HepG2 (cell line): Measurements from ENCODE around the gene ING5. TPM values are rescaled to one million over a fixed set of nuclear protein-coding genes. Genes with fewer than 3 reads are reported as not detected.
A peak's percentile ranks its signal among the peaks of the same experiment; 100 is the strongest.

Source experiments
- ATAC-seq: fragments of 200-7000 bp; cut with Tn5 transposase; 3 replicates; pipeline ENCODE4 v1.9.1; 2020; ENCODE audit warnings: mild to moderate bottlenecking, moderate library complexity
- BruUV-seq: library from RNA; stranded (reverse); fragments of 400-500 nt; replicated peaks from 2 replicates; lab custom pipeline; 2021; lab: Mats Ljungman, UMichigan
- CTCF ChIA-PET: fragments of 300-600 bp; formaldehyde crosslinking; extraction: SDS; loops from one replicate; lab custom pipeline; 2021; ENCODE audit warnings: low total read pairs, inconsistent platforms, low intra/inter-chr PET ratio; lab: Yijun Ruan, JAX
- POLR2A ChIA-PET: fragments of 350-600 bp; sonication (Branson Sonifier 250); formaldehyde crosslinking; loops from one replicate; lab custom pipeline; 2020; ENCODE audit warnings: antibody characterized with exemption, inconsistent platforms; lab: Yijun Ruan, JAX
- DNase-seq: peaks from one replicate; pipeline ENCODE4 v3.0.0-alpha.2; 2015; ENCODE audit warnings: low spot score
- FAIRE-seq: peaks from 3 replicates; lab custom pipeline; 2011; peaks lifted over from hg19 to GRCh38; lab: Jason Lieb, UNC
- H2AFZ ChIP-seq: one replicate; pipeline ENCODE4 v1.6.1; 2011; ENCODE audit warnings: low read length, inconsistent platforms
- H3K27ac ChIP-seq: fragments of 300-600 bp; 3 replicates; pipeline ENCODE4 v1.8.0; 2011; ENCODE audit warnings: mixed run types, mild to moderate bottlenecking, mixed read lengths, low read length, inconsistent platforms; ENCODE audit not compliant: insufficient read depth; ENCODE audit errors: extremely low read length
- H3K27me3 ChIP-seq, 2 experiments: fragments of 200-600 bp in 1 of 2; 2 replicates in 1 of 2; 3 replicates in 1 of 2; pipeline versions ENCODE4 v1.6.0 to v1.8.0; 2011; ENCODE audit warnings: low read length in 2 of 2, mild to moderate bottlenecking in 2 of 2, moderate library complexity in 2 of 2, inconsistent platforms in 1 of 2; ENCODE audit not compliant: insufficient read depth in 2 of 2, control insufficient read depth in 1 of 2
- H3K36me3 ChIP-seq, 2 experiments: fragments of 200-600 bp in 1 of 2; replicated peaks in 1 of 2; 2 replicates in 1 of 2; 3 replicates in 1 of 2; pipeline versions ENCODE4 v1.5.1 to v1.8.0; 2011; ENCODE audit warnings: low read length in 2 of 2, inconsistent platforms in 1 of 2; ENCODE audit not compliant: insufficient read depth in 2 of 2, control insufficient read depth in 1 of 2
- H3K4me1 ChIP-seq: 2 replicates; pipeline ENCODE4 v1.5.1; 2012; ENCODE audit warnings: low read length, inconsistent platforms; ENCODE audit not compliant: insufficient read depth
- H3K4me2 ChIP-seq: 2 replicates; pipeline ENCODE4 v1.6.0; 2011; ENCODE audit warnings: low read depth, low read length, inconsistent platforms
- H3K4me3 ChIP-seq, 3 experiments: fragments of 200-600 bp in 1 of 3; sonication (generic), shearing (Covaris generic) in 1 of 3; replicated peaks in 1 of 3; 2 replicates each; pipeline ENCODE4 v1.5.1; 2011 to 2016; ENCODE audit warnings: low read length in 3 of 3, inconsistent platforms in 2 of 3, low read depth in 2 of 3, mild to moderate bottlenecking in 2 of 3, control low read depth in 1 of 3, mixed read lengths in 1 of 3; ENCODE audit not compliant: insufficient read depth in 1 of 3
- H3K79me2 ChIP-seq: one replicate; pipeline ENCODE4 v1.6.1; 2011; ENCODE audit warnings: low read length, inconsistent platforms; ENCODE audit not compliant: insufficient read depth
- H3K9ac ChIP-seq: 2 replicates; pipeline ENCODE4 v1.6.0; 2011; ENCODE audit warnings: mild to moderate bottlenecking, low read depth, low read length, inconsistent platforms; ENCODE audit not compliant: insufficient read depth
- H3K9me3 ChIP-seq: 2 replicates; pipeline ENCODE4 v1.5.1; 2012; ENCODE audit warnings: mild to moderate bottlenecking, low read length
- H4K20me1 ChIP-seq: 2 replicates; pipeline ENCODE4 v1.6.0; 2011; ENCODE audit warnings: inconsistent platforms, mild to moderate bottlenecking, low read length, moderate library complexity; ENCODE audit not compliant: insufficient read depth
- ATF6 ChIP-seq: sonication (generic); formaldehyde crosslinking; conservative IDR thresholded peaks from 2 replicates; pipeline ENCODE4 v1.4.0; 2020; ENCODE audit warnings: missing genetic modification reagents
- ZNF12 ChIP-seq: sonication (generic); formaldehyde crosslinking; IDR thresholded peaks from 2 replicates; pipeline ENCODE4 v1.5.0; 2020; ENCODE audit warnings: missing genetic modification reagents
- ZNF83 ChIP-seq: sonication (generic); formaldehyde crosslinking; IDR thresholded peaks from 2 replicates; pipeline ENCODE4 v1.4.0; 2020; ENCODE audit warnings: missing genetic modification reagents, mild to moderate bottlenecking, borderline replicate concordance
- WGBS: methylation state at CpG from one replicate; pipeline ENCODE4 v1.1.6; 2017; ENCODE audit warnings: low lambda C conversion rate; 5-methylcytosine and 5-hydroxymethylcytosine counted together
- in situ Hi-C: cut with HindIII; loops from 2 replicates; pipeline ENCODE4 v1.10.0; 2017; ENCODE audit warnings: low pct_unique_long_range_greater_than_20kb; ENCODE audit not compliant: extremely low pct_ligation_motif_present
- intact Hi-C: fragments of 100-400 bp; cut with micrococcal nuclease; formaldehyde crosslinking; loops from one replicate; pipeline ENCODE4 v1.10.0; 2022; ENCODE audit not compliant: unreplicated experiment
- polyA plus RNA-seq, 8 experiments: library from polyadenylated mRNA; depleted of rRNA in 3 of 8; stranded (reverse) in 7 of 8; unstranded in 1 of 8; fragments of >200 nt; fragmentation: Illumina TruSeq in 4 of 8; extraction: Trizol in 4 of 8; gene quantifications; 2 replicates each; pipeline versions ENCODE4 v1.2.1 to v1.2.3, GENCODE V29; 2011 to 2016; ENCODE audit warnings: low read depth in 4 of 8, missing spikeins in 1 of 8, mixed read lengths in 1 of 8; ENCODE audit not compliant: insufficient read depth in 1 of 8
- total RNA-seq, 5 experiments: library from RNA; depleted of rRNA; stranded (reverse); fragments of >200 nt; fragmentation: Illumina TruSeq; extraction: Trizol; gene quantifications; 2 replicates each; pipeline ENCODE4 v1.2.3, GENCODE V29; 2016; ENCODE audit warnings: low read depth in 1 of 5
- TF ChIP-seq, protein P1 (sequence below): sonication (generic); formaldehyde crosslinking; IDR thresholded peaks from 2 replicates; pipeline ENCODE4 v1.4.0; 2020; ENCODE audit warnings: missing genetic modification reagents, mild to moderate bottlenecking, borderline replicate concordance

ING5 gene
- total and polyA plus RNA-seq, 2 of the 13 experiments (the other 11 are each of a cell fraction or from before 2014, with no cell fraction given) = 61.9 to 71.9 TPM

DNA sequence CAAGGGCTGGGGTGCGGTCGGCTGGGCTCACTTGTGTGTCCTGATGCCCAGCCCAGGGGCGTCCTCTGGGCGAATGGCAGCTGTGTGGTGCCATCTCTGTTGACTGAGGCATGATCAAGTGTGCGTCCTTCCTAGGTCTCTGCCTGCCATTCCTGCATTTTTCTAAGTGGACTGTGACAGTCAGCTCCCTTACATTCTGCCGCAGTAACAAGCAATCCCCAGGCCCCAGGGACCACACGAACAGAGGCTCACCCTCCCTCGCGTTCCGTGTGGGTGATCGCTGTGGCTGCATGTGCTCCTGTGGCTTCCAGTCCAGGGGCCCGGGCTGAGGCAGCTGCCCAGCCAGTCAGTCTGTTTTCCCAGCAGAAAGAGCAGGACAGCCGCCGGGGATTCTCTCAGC lies 50.4 kb downstream of the ING5 start:
- in situ Hi-C loops = no loop called here
- intact Hi-C loops = no loop called here
- H3K36me3 ChIP-seq = peaks cover 11 to 30% of the 10 kb centered on the region in 2 experiments

More for the DNA sequence above, 50.4 kb downstream of the ING5 start:
- no peaks in the 10 kb centered on the region for H4K20me1 ChIP-seq
- no peak overlapping the region for H3K9ac ChIP-seq
- FAIRE-seq = no peak
- no peak for ATAC-seq
- H3K79me2 ChIP-seq = no peaks in the 10 kb centered on the region
- no peak overlapping the region for H3K4me3 ChIP-seq
- H3K4me1 ChIP-seq = no peaks in the 10 kb centered on the region
- CTCF ChIA-PET = no interaction called here
- no peaks in the 10 kb centered on the region for H3K27me3 ChIP-seq
- POLR2A ChIA-PET = no interaction called here
- no peak for DNase-seq
- TF ChIP-seq ZNF12 (peak; percentile 95), ZNF83 (no peak), ATF6 (CRISPR knock-in tag) (no peak)
- TF ChIP-seq, protein P1, sequence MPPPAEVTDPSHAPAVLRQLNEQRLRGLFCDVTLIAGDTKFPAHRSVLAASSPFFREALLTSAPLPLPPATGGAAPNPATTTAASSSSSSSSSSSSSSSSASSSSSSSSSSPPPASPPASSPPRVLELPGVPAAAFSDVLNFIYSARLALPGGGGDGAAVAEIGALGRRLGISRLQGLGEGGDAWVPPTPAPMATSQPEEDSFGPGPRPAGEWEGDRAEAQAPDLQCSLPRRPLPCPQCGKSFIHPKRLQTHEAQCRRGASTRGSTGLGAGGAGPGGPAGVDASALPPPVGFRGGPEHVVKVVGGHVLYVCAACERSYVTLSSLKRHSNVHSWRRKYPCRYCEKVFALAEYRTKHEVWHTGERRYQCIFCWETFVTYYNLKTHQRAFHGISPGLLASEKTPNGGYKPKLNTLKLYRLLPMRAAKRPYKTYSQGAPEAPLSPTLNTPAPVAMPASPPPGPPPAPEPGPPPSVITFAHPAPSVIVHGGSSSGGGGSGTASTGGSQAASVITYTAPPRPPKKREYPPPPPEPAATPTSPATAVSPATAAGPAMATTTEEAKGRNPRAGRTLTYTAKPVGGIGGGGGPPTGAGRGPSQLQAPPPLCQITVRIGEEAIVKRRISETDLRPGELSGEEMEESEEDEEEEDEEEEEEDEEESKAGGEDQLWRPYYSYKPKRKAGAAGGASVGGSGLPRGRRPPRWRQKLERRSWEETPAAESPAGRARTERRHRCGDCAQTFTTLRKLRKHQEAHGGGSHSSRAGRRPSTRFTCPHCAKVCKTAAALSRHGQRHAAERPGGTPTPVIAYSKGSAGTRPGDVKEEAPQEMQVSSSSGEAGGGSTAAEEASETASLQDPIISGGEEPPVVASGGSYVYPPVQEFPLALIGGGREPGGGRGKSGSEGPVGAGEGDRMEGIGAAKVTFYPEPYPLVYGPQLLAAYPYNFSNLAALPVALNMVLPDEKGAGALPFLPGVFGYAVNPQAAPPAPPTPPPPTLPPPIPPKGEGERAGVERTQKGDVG = no peak
- BruUV-seq = no TSS peak
- WGBS = 93% methylated on average over 14 of the region's 14 CpGs
- no peak overlapping the region for H3K27ac ChIP-seq
- no peak overlapping the region for H2AFZ ChIP-seq
- no peak overlapping the region for H3K4me2 ChIP-seq
- H3K9me3 ChIP-seq = no peaks in the 10 kb centered on the region
